Measurements from ENCODE around the gene NCK2. TPM values are rescaled to one million over a fixed set of nuclear protein-coding genes. Genes with fewer than 3 reads are reported as not detected.

Gene NCK2
- total and polyA plus RNA-seq, 4 donors: 19.3 to 54.4 (median 33.9) TPM

DNA sequence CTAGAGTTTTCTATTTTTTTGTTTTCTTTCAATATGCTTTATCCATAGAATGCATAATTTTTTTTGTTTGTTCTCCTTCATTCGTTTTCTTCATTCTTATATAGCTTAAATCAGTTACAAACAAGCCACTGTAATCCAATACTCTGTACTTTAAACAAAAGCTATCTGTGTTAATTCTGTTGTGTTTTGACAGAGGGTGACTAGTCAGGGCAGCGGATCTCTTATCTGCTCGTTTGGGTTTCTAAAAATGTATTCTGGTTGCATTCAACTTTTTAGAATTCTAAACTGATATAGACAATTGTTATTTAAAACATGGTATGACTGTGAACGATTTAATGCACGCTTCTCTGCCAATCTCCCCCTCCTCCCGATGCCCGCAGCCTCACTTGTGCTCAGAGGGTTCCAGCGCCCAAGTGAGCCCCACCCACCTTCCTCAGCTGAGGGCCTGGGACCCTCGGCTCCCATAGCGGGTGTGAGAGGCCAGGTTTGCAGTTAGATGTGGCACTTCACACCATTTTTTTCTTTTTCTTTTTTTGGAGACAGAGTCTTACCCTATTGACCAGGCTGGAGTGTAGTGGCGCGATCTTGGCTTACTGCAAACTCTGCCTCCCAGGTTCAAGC is 44.1 kb downstream of the NCK2 start:
- 81 to 85% methylated on average over 12 of the region's 12 CpGs for WGBS, 2 donors
- Histone ChIP-seq H3K27me3 (ENCODE audit: control insufficient read depth in 3 of 3, insufficient read depth in 3 of 3, low read length in 2 of 3) (no peaks in the 10 kb centered on the region), H3K4me1 (ENCODE audit: control insufficient read depth in 5 of 5, insufficient read depth in 5 of 5, low read length in 5 of 5) (peaks cover 9 to 38% (median 11%) of the 10 kb centered on the region in 5 donors), H3K27ac (ENCODE audit: low read depth in 1 of 2, low read length in 1 of 2) (no peak overlapping the region), H3K4me3 (no peak overlapping the region), H3K9me3 (ENCODE audit: control insufficient read depth in 4 of 4, insufficient read depth in 3 of 4, low read length in 3 of 4) (no peaks in the 10 kb centered on the region), H3K9ac (ENCODE audit: insufficient read depth in 1 of 2, low read length in 2 of 2) (no peak overlapping the region), H3K36me3 (ENCODE audit: control insufficient read depth in 4 of 4, insufficient read depth in 4 of 4, low read length in 4 of 4) (no peaks in the 10 kb centered on the region)
- DNase-seq (no peak), ATAC-seq (ENCODE audit: insufficient read depth, low FRiP score) (no peak)
- TF ChIP-seq, protein P1, sequence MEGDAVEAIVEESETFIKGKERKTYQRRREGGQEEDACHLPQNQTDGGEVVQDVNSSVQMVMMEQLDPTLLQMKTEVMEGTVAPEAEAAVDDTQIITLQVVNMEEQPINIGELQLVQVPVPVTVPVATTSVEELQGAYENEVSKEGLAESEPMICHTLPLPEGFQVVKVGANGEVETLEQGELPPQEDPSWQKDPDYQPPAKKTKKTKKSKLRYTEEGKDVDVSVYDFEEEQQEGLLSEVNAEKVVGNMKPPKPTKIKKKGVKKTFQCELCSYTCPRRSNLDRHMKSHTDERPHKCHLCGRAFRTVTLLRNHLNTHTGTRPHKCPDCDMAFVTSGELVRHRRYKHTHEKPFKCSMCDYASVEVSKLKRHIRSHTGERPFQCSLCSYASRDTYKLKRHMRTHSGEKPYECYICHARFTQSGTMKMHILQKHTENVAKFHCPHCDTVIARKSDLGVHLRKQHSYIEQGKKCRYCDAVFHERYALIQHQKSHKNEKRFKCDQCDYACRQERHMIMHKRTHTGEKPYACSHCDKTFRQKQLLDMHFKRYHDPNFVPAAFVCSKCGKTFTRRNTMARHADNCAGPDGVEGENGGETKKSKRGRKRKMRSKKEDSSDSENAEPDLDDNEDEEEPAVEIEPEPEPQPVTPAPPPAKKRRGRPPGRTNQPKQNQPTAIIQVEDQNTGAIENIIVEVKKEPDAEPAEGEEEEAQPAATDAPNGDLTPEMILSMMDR (IDR thresholded peaks at IDR 0.05; ENCODE audit: control extremely low read depth, extremely low read depth): no peak

DNA sequence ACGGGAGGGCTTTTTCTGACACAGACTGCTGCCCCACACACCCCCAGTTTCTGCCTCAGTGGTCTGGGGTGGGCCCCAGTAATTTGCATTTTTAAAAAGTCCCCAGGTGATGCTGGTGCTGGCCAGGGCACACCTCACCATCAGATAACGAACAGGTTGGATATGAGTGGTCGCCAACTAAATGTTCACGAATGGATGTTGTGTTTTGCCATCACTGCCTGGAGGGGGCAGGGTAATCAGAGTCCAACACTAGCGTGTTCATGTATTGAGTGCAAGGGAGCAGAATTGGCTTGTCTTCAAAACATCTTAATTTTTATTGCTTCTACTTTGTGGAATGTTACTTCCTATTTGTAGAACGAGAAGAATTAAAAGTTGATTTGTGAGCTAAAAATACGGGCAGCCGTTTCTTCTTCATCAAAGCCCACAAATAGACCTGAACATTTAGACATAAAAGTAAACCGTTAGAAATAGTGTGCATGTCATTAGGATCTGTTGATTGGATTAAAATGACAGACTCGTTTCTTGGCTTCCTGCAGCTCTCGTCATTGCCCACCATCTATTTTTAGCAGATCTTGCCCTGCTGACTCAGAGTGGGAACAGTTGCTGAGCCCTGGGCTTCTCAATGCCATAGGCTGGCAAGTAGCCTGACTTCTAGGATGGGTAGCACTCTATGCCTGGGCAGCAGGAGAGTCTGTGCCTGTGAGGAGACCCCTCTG is 45.2 kb downstream of the NCK2 start:
- H3K9ac ChIP-seq (ENCODE audit: insufficient read depth in 1 of 2, low read length in 2 of 2): no peak overlapping the region
- H3K4me1 ChIP-seq (ENCODE audit: control insufficient read depth in 5 of 5, insufficient read depth in 5 of 5, low read length in 5 of 5): peaks cover 9 to 39% (median 11%) of the 10 kb centered on the region in 5 donors
- H3K9me3 ChIP-seq (ENCODE audit: control insufficient read depth in 4 of 4, insufficient read depth in 3 of 4, low read length in 3 of 4): no peaks in the 10 kb centered on the region
- H3K4me3 ChIP-seq: no peak overlapping the region
- TF ChIP-seq, protein P1 (IDR thresholded peaks at IDR 0.05; ENCODE audit: control extremely low read depth, extremely low read depth): no peak
- H3K27me3 ChIP-seq (ENCODE audit: control insufficient read depth in 3 of 3, insufficient read depth in 3 of 3, low read length in 2 of 3): no peaks in the 10 kb centered on the region
- DNase-seq: peak in 2 of 3 donors; percentile 50 to 51
- WGBS, 2 donors: 25 to 46% methylated on average over 11 of the region's 11 CpGs
- peak overlapping the region in 1 of 2 donors; percentile 17 for H3K27ac ChIP-seq (ENCODE audit: low read depth in 1 of 2, low read length in 1 of 2)
- peak; percentile 29 for ATAC-seq (ENCODE audit: insufficient read depth, low FRiP score)
- H3K36me3 ChIP-seq (ENCODE audit: control insufficient read depth in 4 of 4, insufficient read depth in 4 of 4, low read length in 4 of 4): no peaks in the 10 kb centered on the region

DNA sequence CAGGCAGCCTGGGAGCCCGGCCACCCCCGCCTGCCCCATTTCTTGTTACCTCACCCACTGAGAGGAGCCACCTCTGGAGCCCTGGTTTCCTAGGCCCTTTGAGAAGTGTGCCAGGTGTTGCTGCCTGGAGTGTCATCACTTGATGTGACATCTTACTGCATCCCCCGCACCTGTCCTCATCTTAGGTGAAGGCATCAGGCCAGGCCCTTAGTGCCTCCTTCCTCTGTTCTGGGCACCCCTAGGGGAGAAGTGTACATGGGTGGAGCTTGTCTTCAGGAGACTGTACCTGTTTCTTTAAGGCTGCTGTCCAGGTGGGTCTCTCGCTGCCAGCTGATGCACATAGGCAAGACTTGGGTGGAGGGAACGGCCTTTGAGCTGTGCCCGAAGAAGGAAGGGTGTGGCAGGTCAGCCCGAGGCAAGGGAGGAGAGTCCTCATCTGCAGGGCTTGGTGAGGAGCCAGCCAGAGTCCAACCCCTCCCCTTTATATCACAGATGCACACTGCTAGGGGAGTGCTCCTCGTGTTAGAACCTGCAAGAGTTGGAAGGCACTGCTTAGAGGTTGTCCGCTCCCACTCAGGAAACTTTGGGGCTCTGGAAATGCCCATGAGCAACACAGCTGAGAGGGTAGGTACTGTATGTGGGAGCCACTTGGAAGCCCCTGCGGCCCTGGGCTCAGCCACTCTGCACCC is 45.9 kb downstream of the NCK2 start:
- TF ChIP-seq, protein P1 (IDR thresholded peaks at IDR 0.05; ENCODE audit: control extremely low read depth, extremely low read depth): no peak
- Histone ChIP-seq H3K9ac (ENCODE audit: insufficient read depth in 1 of 2, low read length in 2 of 2) (no peak overlapping the region), H3K27ac (ENCODE audit: low read depth in 1 of 2, low read length in 1 of 2) (peak overlapping the region in 1 of 2 donors; percentile 17), H3K36me3 (ENCODE audit: control insufficient read depth in 4 of 4, insufficient read depth in 4 of 4, low read length in 4 of 4) (no peaks in the 10 kb centered on the region), H3K4me3 (no peak overlapping the region), H3K27me3 (ENCODE audit: control insufficient read depth in 3 of 3, insufficient read depth in 3 of 3, low read length in 2 of 3) (no peaks in the 10 kb centered on the region), H3K4me1 (ENCODE audit: control insufficient read depth in 5 of 5, insufficient read depth in 5 of 5, low read length in 5 of 5) (peaks cover 10 to 46% (median 17%) of the 10 kb centered on the region in 5 donors), H3K9me3 (ENCODE audit: control insufficient read depth in 4 of 4, insufficient read depth in 3 of 4, low read length in 3 of 4) (no peaks in the 10 kb centered on the region)
- ATAC-seq (ENCODE audit: insufficient read depth, low FRiP score): no peak
- 43 to 47% methylated on average over 10 of the region's 10 CpGs for WGBS, 2 donors
- no peak for DNase-seq
